Cardiac muscle cell (in vitro differentiated cells and primary cell): ENCODE data around the gene ZNF280C. TPM values are rescaled to one million over a fixed set of nuclear protein-coding genes. Genes with fewer than 3 reads are reported as not detected.

ENCODE experiments used
- DNase-seq, 2 donors: peaks; one replicate each; pipeline versions ENCODE4 v3.0.0 to v3.0.0-alpha.2; 2010 to 2017; ENCODE audit warnings: low read depth in 1 of 2, low spot score in 1 of 2
- H3K27ac ChIP-seq: fragments of 200-600 bp; sonication (generic); 2 replicates; pipeline ENCODE4 v1.5.1; 2016
- H3K27me3 ChIP-seq: fragments of 200-600 bp; sonication (generic); 2 replicates; pipeline ENCODE4 v1.6.0; 2016; ENCODE audit warnings: control low read depth
- H3K36me3 ChIP-seq: fragments of 200-600 bp; sonication (generic); 2 replicates; pipeline ENCODE4 v1.5.1; 2016; ENCODE audit warnings: control low read depth
- H3K4me1 ChIP-seq: fragments of 200-600 bp; sonication (generic); 2 replicates; pipeline ENCODE4 v1.8.1; 2017; ENCODE audit warnings: low read depth, mild to moderate bottlenecking, mixed run types
- H3K4me3 ChIP-seq: fragments of 200-600 bp; sonication (generic); 2 replicates; pipeline ENCODE4 v1.5.1; 2016; ENCODE audit warnings: mild to moderate bottlenecking
- H3K9me3 ChIP-seq: fragments of 200-600 bp; sonication (generic); 2 replicates; pipeline ENCODE4 v1.5.1; 2017; ENCODE audit warnings: low read depth, mild to moderate bottlenecking, control low read depth
- CTCF ChIP-seq: IDR thresholded peaks from 2 replicates; pipeline ENCODE4 v1.5.1; 2012; ENCODE audit warnings: low read depth, mild to moderate bottlenecking, low read length
- polyA plus RNA-seq: library from polyadenylated mRNA; unstranded; fragments of >200 nt; fragmentation: Nextera tagmentation; extraction: Ambion mirVana; gene quantifications from 2 replicates; pipeline ENCODE4 v1.2.1, GENCODE V29; 2016
- total RNA-seq: library from RNA; depleted of rRNA; stranded (reverse); fragments of >200 nt; gene quantifications from 2 replicates; pipeline ENCODE4 v1.2.3, GENCODE V29; 2016

ZNF280C gene
- 3.7 and 6.8 TPM in 2 replicates for total RNA-seq
- 3.1 and 5.0 TPM in 2 replicates for polyA plus RNA-seq

- Histone ChIP-seq H3K27ac (peak within 1 kb of the TSS; percentile 83), H3K9me3 (no peaks in the 10 kb centered on the region), H3K4me1 (no peaks in the 10 kb centered on the region), H3K4me3 (peak within 1 kb of the TSS; percentile 43), H3K27me3 (no peaks in the 10 kb centered on the region), H3K36me3 (no peaks in the 10 kb centered on the region)
- DNase-seq = peak; percentile 83 to 95
- peak; percentile 30 for TF ChIP-seq CTCF
Observed at GRCh38 chrX:130268449-130269170, at the start of gene ZNF280C. ZNF280C (minus strand) TSS chrX:130268899; CDS start chrX:130260449, 8,450 bp downstream.

GRCh38 chrX:130304587-130305368 lies 36.1 kb upstream of the ZNF280C start:
- no peak for DNase-seq
- Histone ChIP-seq H3K27me3 (no peaks in the 10 kb centered on the region), H3K4me3 (no peak overlapping the region), H3K36me3 (no peaks in the 10 kb centered on the region), H3K9me3 (no peaks in the 10 kb centered on the region), H3K27ac (no peak overlapping the region), H3K4me1 (no peaks in the 10 kb centered on the region)
- no peak for TF ChIP-seq CTCF

GRCh38 chrX:130301977-130302376 lies 33.3 kb upstream of the ZNF280C start:
- Histone ChIP-seq H3K4me1 (no peaks in the 10 kb centered on the region), H3K4me3 (no peak overlapping the region), H3K36me3 (no peaks in the 10 kb centered on the region), H3K27me3 (no peaks in the 10 kb centered on the region), H3K27ac (no peak overlapping the region), H3K9me3 (no peaks in the 10 kb centered on the region)
- no peak for DNase-seq
- no peak for TF ChIP-seq CTCF

- H3K4me3 ChIP-seq = no peak overlapping the region
- no peak for TF ChIP-seq CTCF
- DNase-seq = no peak
- no peaks in the 10 kb centered on the region for H3K9me3 ChIP-seq
- H3K4me1 ChIP-seq = no peaks in the 10 kb centered on the region
- no peaks in the 10 kb centered on the region for H3K36me3 ChIP-seq
- no peaks in the 10 kb centered on the region for H3K27me3 ChIP-seq
- H3K27ac ChIP-seq = no peak overlapping the region
Observed at GRCh38 chrX:130301405-130301804, 32.7 kb upstream of the ZNF280C start.

- TF ChIP-seq CTCF = no peak
- Histone ChIP-seq H3K27me3 (no peaks in the 10 kb centered on the region), H3K36me3 (no peaks in the 10 kb centered on the region), H3K4me1 (no peaks in the 10 kb centered on the region), H3K9me3 (no peaks in the 10 kb centered on the region), H3K4me3 (no peak overlapping the region), H3K27ac (no peak overlapping the region)
- no peak for DNase-seq
Observed at GRCh38 chrX:130300010-130300282, 31.2 kb upstream of the ZNF280C start.
